GM23248 (cell line): Measurements from ENCODE around the gene H19.

Source experiments
- EZH2 ChIP-seq: fragments of 200-600 bp; sonication (generic); IDR thresholded peaks from 2 replicates; pipeline ENCODE4 v1.6.1; 2018; ENCODE audit warnings: antibody characterized with exemption, mild to moderate bottlenecking; ENCODE audit not compliant: insufficient read depth, poor library complexity, severe bottlenecking
- EZH2phosphoT487 ChIP-seq: fragments of 200-600 bp; sonication (generic); IDR thresholded peaks from 2 replicates; pipeline ENCODE4 v1.6.1; 2018; ENCODE audit warnings: antibody characterized with exemption, moderate library complexity, mild to moderate bottlenecking, low read depth; ENCODE audit not compliant: insufficient read depth

- no peak for TF ChIP-seq EZH2phosphoT487
- TF ChIP-seq EZH2 = no peak
These were observed 37.7 kb upstream of the H19 start for GRCh38 chr11:2035382-2035781.
